HG03095 (cell line): Measurements from ENCODE around the gene SORBS2.

Source experiments
- ATAC-seq: cut with Tn5 transposase; IDR thresholded peaks from one replicate; pipeline ENCODE4 v1.9.1; 2021; ENCODE audit warnings: moderate library complexity; ENCODE audit not compliant: unreplicated experiment

The SORBS2 gene

DNA sequence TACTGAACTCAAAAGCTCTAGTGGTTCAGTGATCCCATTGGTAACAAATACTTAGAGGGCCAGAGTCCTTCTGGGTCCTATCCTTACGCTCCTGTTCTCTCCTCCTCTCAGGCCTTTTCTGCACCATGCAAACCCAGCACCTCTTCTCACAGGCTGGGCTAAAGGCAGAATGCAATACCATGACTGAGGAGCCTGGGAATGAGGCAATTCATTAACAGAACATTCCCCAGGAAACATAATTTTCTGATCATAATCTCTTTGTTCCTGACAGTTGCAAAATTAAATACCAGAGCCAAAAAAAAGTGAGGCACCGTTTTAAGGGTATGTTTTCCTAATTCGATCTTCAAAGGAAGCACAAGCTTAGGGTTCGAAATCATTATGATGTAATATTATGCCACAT is 9.0 kb downstream of the SORBS2 start:
- ATAC-seq = no peak

DNA sequence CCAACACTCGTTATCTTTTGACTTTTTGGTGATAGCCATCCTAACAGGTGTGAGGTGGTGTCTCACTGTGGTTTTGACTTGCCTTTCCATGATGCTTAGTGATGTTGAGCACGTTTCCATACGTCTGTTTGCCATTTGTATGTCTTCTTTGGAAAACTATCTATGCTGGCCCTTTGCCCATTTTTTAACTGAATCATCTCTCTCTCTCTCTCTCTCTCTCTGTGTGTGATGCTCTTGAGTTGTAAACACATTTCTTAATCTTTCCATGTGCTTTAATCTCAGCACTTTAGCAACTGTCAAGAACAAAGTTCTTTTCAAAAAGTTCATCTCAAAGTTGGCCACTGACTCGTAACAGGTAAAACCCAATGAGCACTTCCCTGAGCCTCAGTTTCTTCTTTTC is 10.5 kb downstream of the SORBS2 start:
- ATAC-seq = no peak

GRCh38 chr4:185800266-185800945 is 11.6 kb downstream of the SORBS2 start:
- ATAC-seq = no peak

DNA sequence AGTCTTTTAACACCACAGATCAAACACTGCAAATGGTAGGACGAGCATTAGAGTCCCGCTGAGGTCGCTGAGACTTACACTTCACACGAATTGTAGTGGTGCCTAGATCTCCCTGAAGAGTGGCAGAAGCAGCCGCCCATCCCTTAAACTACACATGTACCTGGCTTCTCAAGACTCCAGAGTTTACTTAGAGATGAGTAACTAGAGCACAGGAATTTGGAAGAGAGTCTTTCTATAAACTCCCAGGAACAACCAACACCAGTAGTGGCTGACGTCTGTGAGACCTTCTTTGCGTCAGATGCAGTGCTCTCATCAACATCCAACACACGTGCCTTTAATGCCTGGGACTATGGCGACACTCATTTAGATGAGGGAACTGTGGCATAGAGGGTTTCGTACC is 12.6 kb downstream of the SORBS2 start:
- no peak for ATAC-seq

- no peak for ATAC-seq
These were observed 14.2 kb downstream of the SORBS2 start for GRCh38 chr4:185797596-185798338.

DNA sequence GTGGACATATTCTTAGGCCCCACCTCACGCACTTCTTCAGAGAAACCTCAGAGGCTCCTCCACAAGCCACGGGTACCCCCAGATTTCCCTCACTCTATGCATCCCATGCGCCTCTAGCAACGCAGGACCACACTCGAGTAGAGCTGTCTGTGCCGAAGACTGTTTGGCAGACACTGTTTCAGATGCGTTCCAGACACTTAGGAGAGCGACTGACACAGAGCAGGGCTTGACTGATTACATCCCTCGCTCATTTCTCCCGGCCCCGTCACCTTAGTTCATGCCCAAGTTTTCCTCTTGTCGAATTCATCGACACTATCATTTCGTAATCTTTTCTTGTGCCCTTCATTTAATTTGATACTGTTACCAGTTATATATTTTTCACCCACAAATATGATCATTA is 15.0 kb downstream of the SORBS2 start:
- ATAC-seq = no peak

- ATAC-seq = no peak
These were observed 15.8 kb downstream of the SORBS2 start for GRCh38 chr4:185796176-185796575.

GRCh38 chr4:185794637-185795036 is 17.4 kb downstream of the SORBS2 start:
- ATAC-seq = no peak

DNA sequence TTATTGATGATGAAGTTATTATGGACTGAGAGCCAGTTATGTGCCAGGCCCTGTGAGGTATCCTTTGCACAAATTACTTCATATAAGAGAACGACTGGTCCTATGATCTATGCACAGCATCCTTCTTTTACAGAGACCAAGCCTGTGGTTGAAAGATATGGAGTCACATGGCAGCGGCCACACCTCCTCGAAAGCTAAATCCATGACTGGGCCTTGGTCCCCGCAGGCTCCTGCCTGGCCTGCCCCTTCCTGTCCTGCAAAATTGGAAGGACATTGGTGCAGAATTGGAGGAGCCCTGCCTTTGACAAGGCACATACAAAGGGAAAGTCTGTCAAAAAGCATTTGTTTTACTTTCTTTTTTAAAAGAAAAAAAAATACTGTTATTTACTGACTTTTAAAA is 18.3 kb downstream of the SORBS2 start:
- no peak for ATAC-seq

- no peak for ATAC-seq
These were observed 18.9 kb downstream of the SORBS2 start for GRCh38 chr4:185793116-185793485.

DNA sequence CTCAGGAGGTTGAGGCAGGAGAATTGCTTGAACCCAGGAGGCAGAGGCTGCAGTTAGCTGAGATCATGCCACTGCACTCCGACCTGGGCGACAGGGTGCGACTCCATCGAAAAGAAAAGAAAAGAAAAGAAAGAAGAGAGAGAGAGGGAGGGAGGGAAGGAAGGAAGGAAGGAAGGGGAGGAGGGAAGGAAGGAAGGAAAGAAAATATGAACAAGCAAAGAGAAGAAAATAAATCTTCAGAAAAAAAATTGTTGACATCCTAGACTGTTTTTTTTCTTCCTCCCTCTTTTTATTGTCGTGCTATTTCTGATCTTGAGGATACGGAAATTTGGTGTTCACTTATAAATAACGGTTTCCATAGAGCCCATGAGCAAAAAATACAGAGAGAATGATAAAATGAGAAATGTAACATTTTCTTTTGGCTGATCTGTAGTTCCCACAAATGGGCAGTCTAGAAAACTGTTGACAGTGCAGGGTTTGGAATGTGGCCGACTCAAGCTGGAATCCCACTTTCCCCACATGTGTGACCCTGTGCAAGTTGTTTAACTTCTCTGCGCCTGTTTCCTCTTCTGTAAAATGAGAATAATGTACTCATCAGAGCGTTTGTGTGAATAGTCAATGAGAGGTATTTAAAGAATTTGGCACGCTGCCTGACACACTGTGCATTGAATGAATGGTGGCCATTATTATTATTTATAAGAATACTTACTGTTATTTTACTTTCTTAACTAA is 19.4 kb downstream of the SORBS2 start:
- no peak for ATAC-seq

DNA sequence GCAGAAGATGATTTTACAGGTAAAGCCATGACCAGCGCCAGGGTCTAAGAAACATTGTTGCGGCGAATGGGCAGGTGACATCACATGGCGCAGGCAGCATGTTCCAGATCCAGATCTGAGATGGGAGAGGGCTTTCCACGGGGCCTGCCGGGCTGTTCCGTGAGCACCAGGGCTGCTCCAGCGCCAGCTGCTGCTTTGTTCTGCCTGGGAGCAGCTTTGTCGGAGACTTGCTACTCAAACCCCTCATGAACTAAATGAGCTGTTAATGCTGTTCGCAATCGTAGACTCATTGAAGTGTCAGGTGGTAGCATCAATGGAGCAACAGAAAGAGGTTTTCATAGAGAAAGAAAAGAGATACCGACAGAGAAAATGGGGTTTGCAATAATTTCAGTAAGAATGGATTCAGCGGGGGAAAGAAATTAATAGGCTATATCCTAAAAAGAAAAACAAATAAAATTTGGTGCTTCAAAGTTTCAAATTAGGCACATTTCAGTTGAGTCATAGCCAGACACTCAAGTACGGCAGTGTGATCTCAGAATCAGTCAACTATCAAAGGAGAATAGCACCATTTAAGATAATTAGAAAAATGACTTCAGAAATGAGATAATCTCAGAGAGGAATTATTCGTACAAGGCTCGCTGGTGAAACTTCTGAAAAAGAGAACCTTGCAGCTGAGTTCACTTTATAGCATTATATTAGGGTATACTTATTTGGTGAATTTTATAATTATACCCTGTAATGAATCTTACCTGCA is 23.9 kb downstream of the SORBS2 start:
- ATAC-seq = no peak

DNA sequence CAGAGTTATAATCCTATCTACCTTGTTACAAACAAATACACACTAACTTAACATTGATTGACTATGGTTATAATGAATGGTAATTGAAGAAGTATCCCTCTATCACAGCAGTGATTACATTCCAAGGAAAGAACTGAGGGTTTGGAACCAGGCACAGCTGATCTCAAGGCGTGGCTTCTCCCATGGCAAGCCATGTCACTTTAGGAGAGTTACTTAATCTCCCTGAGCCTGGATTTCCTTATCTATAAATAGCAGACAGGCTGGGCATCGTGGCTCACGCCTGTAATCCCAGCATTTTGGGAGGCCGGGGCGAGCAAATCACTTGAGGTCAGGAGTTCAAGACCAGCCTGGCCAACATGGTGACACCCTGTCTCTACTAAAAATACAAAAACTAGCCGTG is 25.6 kb downstream of the SORBS2 start:
- no peak for ATAC-seq

DNA sequence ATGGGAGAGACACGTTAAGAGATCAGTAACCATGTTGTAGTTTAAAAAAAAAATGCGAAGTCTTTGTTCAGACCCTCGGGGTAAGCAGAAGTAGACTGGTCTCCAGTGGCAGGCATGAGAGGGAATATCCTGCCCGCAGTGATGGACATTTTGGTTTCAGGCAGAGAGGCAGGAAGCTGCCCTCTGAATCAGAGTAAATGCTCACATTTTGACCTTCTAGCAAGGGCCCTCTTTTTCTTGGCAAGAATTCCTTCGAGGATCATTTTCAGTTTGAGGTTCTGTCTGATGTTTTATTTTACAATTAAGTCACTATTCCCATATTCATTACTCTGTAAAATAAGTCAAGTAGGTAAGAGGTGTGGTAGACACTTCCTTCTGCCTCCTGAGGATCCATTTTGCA is 28.4 kb downstream of the SORBS2 start:
- no peak for ATAC-seq

DNA sequence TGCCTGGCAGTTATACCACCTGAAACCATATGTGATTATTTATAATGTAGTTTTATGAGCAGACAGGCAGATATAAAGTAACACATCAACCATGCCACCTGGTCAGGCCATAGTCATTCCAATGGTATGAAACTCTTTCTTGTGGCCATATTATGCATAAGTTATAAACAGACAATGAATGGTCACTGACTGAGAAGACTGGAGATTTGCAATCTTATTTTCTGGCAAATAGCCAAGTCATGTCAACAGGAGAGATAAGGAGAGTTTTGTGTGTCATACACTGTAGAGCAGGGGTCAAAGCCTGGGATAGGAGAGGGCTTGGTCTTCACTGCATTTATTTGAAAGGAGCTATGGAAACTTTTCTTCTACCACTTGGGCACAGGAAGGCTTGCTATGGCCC is 29.5 kb downstream of the SORBS2 start:
- no peak for ATAC-seq

DNA sequence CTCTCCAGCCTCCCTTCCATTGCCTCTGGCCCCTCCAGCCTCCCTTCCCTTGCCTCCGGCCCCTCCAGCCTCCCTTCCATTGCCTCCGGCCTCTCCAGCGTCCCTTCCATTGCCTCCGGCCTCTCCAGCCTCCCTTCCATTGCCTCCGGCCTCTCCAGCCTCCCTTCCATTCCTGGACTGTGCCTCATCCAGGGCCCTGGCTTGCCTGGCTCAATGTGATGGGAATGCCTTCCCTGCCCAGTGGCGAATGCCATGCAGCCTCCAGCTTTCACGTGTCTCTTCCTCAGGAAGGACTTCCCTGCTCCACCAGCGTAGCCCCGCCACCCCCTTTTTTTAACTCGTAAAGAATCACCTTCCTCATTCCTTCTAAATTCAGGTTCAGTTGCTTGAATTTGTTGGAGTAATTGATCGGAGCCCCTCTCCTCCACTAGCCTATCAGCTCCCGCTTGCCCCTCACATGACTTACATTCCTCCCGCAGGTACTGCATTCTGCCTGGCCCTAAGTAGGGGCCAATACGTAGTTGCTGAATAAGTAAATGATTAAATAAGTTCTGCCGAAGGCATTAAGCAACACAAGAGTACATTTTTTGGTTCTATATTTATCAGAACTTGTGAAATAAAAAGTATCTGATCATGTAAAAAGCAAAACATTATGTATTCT is 30.3 kb downstream of the SORBS2 start:
- ATAC-seq = no peak

DNA sequence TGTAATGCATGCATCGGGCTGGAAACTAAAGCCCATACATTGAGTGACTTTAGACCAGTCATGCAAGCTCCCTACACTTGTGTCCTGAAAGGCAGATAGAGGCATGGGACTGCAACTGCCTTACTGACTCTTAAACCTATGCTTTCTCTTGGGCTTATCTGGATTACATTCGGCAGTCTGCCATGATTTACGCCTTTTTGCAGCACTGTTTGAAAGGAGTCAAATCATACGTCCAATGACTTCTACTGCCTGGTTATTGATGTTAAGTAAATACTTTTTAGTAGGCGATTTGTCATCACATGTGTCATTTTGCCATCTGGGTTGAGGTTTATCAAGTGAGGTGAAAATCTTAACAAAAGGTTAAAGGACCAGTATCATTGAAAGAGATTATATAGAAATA is 31.5 kb downstream of the SORBS2 start:
- ATAC-seq = no peak

DNA sequence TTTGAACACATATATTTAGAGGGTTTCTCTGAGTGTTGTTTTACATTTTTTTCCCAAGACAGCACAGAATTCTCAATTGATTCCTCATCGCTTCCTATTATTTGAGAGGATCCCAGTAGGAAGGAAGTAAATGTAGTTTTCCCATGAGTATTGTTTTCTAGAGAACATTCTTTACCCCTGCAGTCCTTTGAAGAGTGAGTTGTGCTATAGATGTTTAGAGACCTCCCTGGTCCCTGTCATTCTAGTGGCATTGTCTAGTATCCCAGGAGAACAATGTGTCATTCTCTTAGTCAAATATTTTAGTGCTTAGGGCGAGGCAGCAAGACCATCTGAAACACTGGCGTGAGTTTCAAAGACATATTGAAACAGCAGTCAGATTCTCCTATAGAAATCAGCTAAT is 32.5 kb downstream of the SORBS2 start:
- ATAC-seq = no peak

DNA sequence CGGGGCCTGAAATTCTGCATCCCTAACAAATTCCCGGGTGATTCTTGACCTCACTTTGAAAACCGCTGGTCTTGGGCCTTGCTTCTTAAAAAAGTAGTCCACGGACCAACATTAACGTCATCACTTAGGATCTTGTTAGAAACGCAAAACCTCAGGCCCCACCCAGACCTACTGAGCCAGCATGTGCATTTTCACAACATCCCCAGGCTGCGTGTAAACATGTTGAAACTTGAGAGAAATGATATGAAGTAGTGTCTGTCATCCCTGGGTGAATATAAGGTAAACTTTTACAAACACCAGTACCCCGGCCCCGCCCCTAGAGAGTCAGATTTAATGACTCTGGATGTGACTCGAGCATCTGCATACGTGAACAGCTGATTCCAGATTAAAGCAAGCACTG is 33.7 kb downstream of the SORBS2 start:
- ATAC-seq = no peak

GRCh38 chr4:185775792-185776555 is 36.0 kb downstream of the SORBS2 start:
- ATAC-seq = no peak
